NCI-H510A (cell line): Measurements from ENCODE around the gene TBC1D22A.

Source experiments
- DNase-seq: peaks from one replicate; lab custom pipeline; 2025; lab: John Stamatoyannopoulos, UW

TBC1D22A gene

DNA sequence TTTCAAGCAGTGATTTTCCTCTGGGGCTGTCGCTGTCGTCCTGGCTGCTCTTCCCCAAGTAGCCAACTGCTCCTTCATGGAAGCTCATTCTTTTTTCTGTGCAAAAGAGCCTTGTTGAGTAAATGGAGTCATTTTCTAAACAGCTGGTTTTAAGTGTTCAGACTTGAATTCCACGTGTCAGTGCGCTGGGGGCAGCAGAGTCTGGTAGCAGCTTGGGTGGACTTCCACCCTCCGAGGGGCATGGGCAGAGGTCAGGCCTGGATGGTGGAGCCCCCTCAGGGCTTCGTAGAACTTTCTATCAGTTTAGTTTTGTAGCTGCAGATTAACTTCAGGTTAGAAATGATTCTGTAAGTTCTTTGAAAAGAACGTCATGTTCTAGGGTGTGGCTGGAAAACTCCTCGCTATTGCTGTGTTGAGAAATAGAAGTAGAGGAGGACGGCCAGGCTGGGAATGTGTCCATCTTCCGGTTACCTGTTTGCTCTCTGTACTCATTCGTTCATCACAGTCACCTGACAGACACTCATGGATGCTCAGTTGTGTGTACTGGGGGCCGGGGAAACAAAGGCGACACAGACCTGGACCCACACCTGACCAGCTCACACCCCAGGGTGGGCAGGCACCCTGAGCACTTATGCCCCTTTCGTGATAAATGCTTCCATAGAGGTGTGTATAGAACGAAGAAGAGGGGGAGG lies 270.7 kb downstream of the TBC1D22A start:
- DNase-seq, result no peak

DNA sequence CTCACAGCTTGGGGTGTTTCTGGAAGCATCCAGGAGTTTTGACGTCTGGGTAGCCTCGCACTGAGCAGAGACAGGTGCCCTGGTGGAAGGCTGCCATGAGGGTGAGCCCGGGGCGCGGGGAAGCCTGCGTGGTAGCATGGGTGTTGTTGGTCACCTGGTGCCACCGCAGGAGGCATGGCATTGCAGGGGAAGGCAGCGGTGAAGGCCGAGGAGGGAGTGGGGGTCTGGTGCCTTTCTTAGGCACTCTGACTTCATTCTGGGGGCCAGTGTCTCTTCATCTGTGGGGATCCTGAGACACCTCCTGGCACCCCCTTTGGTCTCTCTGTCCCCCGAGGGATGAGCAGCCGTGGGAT lies 271.2 kb downstream of the TBC1D22A start:
- DNase-seq, result no peak

DNA sequence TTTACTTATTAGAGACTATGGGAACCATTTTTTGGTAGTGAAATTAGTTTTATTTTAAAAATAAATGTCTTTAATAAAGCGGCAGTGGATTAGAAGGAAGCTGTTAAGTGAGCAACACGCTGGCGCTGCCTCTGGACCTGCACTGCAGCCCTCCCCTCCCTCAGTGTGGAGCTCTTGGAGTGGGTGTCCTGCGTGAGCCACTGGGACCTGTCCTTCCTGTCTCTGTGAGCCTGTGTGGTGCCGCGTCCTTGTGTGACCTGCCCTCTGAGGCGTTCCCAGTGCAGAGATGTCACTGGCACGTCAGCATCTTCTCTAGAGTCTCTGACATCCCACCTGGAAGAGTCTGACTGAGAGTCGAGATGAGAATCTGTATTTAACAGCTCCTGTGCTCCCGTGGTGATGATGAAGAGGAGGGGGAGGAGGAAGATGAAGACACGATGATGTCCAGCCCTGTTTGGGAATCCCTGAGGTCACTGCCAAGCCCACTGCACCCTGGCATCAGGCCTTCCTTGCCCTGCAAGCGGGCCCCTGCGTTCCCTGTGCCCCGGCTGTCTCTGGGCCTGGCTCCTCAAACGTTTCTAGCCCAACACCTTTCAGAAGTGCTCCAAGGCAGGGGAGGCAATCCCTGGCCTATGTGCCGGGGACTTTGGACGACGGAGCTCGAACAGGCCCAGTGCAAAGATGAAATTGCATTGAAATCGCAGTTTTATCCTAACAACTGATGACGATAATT lies 271.8 kb downstream of the TBC1D22A start:
- DNase-seq, result no peak

DNA sequence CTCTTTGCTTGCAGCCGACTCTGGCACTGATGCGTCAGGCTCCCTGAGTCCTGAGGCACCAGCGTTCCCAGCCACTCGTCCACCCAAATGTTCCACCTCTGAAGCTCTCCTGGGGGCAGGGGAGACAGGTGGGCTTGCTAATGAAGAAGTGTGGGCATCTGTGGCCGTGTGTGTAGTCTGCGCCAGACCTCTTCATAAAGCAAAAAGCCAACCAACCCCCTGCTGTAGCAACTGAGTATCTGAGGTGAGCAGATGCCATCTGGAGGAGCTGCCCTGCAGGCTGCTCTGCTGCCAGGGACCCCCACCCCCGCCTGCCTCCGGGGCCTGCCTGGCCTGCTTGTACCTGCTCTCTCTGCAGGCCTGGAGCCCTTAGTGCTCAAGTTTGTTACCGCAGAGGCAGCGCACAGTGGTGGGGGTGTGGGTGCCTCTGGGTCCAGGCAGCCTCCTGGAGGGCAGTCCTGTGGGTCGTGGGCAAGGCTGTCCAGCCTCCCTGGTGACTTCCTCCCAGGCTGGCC lies 272.5 kb downstream of the TBC1D22A start:
- DNase-seq, result no peak

DNA sequence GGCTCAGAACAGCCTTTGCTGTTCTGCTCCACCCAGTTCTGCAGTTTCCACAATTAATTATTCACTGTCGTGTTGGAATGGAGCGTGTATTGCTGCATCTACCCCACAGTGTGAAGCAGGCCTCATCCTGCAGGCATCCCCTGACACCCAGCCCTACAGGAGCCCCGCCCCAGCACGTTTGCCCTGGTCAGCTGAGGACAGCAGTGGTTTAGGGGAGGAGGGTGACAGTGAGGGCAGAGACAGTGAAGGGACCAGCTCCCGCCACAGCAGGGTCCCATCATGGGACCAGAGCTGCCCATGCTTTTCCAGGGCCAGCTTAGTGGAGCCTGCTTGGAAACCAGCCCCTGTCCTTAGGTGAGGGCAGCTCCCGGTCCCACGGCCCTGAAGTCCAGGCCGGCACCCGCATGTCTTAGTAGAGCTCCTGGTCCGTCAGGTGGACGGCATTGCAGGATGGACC lies 273.0 kb downstream of the TBC1D22A start:
- no peak for DNase-seq

DNA sequence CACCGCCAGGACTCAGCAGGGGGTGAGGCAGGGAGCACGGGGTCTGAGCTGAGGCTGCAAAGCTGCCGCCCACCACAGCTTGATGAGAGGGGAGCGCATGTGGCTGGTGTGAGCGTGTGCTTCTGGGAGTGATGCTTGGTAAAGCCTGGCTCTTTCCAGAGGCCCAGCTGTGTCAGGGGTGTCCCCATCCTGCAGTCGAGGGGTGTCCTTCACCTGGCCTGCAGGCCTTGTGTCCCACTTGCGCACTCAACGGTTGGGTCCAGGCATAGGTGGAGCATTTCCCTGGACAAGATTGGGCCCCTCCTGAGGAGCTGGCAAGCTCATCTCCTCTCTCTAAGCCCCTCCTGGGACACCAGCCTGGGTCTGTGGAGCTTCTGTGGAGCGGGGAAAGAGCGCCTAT lies 273.9 kb downstream of the TBC1D22A start:
- no peak for DNase-seq

DNA sequence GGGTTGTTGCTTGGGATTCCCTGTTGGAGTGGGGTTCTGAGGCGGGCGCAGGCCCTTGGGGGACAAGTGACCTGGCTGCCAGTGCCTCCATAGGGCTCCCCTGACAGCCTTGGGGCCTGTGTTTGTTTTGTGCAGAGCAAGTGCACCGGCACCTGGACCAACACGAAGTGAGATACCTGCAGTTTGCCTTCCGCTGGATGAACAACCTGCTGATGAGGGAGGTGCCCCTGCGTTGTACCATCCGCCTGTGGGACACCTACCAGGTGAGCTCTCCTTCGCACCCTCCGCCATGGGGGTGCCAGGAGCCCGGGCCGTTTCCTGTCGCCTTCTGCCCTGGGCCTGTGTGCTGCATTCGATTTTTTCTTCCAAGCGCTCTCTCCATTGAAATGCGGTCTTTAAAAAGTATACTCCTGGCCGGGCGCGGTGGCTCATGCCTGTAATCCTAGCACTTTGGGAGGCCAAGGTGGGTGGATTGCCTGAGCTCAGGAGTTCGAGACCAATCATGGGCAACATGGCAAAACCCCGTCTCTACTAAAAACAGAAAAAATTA lies 274.6 kb downstream of the TBC1D22A start:
- no peak for DNase-seq

DNA sequence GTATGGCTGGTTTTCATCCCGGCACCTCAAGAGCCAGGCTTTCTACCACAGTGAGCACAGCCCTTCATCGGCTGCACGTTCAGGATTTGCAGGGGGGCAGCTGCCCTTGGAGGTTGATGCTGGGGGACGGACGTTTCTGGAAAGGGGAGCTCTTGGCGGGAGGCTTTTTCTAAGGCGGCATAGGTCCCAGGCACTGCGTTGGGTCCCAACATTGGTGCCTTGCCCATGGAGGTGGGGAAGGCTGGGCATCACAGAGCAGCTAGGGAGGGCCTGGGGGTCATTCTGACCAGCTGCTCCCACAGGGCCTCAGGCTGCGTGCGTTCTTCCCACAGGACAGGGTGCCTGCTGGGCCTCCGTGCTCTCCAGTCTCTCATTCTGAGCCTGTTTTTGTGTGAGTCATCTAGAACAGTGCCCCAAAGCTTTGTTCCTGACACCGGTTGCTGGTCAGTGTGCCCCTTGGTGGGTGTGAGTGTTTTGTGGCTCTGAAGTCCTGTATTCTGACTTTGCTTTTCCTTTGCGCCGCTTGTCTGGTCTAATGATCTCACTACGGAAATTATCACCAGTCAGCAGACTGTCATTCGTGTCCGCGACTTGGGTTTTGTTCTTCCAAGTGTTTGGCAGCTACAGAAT lies 275.9 kb downstream of the TBC1D22A start:
- DNase-seq, result no peak

DNA sequence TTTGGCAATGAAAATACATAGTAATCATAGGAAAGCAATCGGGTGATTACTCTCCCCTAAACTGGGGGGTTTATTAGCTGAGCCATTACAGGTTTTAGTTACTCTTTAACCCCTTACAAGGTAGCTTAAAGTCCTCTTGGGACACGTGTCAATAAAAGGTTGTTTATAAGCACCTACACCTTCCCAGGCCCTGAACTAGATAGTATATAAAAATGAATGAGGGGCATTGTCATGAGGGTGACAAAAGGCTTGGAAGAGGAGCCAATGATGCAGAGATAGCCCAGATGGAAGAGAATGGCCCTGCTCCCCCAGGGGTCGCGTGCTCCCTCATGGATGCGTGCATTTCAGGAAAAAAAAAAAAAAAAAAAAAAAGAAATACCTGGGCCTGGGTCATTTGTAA lies 276.9 kb downstream of the TBC1D22A start:
- no peak for DNase-seq

DNA sequence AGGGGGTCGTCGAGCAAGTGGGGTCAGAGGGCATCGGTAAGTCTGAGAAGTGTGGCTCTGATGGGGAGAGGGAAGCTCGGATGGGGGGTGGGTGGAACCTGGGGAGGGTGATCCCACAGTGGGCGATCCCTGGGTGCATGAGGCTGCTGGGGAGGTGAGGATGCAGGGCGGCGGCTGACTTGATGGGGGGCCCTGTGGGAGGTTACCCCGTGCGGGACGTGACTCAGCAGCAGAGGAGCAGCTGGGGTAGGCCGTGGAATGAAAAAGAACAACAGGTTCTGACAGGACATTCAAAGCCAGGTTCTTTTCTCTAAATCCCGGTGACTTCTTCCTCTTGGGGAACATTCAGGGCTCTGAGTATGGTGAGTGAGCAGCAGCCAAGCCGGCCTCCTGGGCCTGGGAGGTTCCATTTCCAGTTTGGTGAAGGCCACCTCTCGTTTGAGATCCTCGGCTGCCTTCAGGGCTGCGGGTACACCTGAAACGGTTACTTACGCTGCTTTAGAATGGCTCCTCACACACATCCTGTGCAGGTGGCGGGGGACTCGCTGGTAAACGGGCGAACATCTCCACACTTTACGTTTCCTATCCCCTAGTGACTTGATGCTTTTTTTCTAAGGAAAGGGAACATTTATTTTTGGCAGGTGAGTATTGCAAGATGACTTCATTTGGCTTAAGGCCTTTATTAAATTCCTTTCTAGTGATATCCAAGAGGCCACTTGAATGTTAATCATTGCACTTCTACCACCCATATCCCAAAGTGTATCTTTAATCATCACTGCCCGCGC lies 278.2 kb downstream of the TBC1D22A start:
- no peak for DNase-seq

DNA sequence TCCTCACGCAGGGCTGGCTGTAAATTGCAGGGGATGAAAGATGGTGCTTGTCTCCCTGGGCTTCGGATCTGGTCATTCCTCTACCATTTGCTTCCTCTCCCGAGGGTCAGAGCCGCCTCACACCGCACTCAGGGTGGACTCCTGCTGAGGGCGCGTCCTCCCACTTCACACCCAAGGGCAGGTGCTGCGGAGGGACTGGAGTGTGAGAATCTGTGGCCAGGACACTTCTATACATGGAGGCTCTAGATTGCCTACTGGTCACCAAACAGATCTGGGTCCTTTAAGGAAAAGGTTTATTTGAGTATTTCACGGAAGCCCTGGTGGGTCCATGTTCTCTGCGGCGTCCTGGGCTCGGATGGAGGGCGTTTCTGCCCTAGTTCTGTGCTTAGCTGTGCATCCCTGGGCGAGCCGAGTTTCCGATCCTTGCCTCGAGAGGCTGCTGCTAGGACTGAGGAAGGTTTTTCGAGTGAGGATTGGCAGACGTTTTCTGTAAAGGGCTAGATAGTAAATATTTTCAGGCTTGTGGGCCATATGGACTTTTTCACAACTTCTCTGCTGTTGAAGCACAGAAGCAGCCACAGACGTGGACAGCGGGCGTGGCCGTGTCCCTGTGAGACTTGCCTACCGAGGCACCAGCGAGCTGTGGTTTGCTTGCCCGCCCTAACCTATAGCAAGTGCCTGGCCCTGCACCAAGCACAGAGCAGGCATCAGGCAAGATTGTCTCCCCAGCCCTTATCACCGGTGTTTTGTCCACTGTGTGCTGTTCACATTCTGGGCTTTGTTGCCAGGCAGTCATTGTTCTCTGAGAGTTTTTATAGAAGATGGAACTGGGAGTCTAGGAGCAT lies 279.0 kb downstream of the TBC1D22A start:
- DNase-seq, result no peak

DNA sequence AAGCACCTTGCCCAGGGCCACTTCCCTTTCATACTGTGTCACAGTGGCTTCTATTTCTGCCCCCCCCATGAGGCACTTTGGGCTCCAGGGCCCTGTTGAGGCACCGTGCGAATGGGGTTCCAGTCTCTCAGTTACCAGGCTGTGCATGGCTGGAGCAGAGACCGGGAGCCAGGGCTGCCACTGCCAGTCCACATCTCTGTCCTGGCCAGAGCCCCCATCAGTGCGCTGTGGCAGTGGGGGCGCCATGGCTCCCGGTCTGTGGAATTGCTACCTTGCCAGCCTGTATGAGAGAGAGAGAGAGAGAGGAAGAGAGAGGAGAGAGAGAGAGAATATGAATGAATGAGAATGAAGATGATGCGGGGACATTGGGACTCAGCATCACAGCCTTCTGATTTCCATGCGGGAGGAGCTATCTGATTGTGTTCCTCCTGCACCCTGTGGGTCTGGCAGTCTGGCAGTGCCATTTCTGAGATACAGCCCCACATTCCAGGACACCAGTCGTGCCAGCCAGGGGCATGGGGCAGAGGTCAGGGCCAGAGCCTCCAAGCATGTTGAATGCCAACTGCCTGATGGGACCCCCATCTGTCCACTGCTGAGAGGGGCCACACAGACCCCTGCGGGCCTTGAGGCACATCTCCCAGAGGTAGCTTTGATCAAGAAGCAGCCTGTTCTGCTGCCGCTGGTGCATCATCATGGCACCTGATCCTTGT lies 279.8 kb downstream of the TBC1D22A start:
- DNase-seq, result no peak

DNA sequence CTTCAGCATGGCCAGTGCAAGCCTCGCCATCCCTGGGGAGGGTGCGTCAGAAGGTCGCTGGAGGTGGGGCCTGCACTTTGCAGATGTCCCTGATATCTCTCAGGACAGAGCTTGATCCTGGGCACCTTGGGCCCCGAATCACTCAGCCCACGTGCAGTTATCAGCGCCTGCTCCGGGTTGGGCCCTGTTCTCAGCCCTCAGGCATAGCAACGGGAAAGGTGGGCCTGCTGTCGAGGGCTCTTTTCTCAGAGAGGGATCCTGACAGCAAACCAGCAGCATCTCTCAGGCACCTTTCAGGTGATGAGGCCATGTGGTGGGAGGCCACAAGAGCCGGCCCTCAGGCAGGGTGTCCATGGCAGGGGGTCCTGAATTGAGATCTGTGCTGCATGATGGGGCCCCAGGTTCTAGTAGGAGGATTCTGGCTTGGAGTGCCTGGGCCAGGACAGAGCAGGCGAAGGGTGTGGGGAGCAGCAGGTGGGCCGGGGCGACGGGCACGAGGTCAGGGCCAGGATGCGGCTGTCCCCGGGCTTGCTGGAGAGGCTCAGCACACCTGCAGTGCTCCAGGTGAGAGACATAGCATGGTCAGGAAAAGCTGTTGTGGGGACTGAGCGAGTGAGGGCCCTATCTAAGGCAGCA lies 280.5 kb downstream of the TBC1D22A start:
- no peak for DNase-seq

DNA sequence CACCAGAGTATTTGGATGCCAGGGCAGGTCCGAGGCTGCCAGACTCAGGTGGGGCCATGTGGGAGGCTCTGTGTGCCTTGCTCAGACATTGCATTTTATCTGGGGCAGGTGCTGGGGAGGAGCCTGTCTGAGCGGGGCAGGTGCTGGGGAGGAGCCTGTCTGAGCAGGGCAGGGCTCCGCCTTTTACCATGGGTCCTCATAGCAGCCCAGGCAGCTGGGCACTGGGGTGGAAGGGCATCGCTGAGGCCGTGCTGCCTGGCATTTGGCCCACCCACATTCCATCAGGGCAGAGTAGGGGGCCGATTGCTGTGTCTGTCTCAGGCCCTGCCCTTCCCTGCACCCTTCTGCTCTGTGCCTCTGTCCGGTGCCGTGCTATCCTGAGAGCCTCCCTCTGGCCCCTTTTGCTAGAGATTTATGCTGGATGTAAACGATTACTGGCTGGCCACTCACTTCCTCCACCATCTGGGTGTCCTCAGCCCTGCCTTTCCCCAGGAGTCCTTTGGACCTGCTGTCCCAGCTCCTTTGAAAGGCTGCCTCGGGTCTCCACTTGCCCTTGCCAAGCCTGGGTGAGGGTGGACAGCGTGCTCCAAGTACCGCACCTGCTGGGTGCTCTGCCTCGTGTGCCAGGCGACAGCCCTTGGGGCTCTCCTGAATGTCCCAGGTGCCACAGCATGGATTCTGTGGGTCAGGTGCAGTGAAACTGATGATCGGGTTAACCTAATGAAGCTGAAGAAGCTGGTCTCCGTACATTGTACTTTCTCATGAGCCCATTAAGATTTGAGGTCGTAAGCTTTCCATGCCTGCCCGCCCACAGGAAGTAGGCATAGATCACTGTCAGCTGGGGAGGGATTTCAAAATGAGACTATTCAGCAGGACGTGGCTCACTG lies 281.6 kb downstream of the TBC1D22A start:
- no peak for DNase-seq

DNA sequence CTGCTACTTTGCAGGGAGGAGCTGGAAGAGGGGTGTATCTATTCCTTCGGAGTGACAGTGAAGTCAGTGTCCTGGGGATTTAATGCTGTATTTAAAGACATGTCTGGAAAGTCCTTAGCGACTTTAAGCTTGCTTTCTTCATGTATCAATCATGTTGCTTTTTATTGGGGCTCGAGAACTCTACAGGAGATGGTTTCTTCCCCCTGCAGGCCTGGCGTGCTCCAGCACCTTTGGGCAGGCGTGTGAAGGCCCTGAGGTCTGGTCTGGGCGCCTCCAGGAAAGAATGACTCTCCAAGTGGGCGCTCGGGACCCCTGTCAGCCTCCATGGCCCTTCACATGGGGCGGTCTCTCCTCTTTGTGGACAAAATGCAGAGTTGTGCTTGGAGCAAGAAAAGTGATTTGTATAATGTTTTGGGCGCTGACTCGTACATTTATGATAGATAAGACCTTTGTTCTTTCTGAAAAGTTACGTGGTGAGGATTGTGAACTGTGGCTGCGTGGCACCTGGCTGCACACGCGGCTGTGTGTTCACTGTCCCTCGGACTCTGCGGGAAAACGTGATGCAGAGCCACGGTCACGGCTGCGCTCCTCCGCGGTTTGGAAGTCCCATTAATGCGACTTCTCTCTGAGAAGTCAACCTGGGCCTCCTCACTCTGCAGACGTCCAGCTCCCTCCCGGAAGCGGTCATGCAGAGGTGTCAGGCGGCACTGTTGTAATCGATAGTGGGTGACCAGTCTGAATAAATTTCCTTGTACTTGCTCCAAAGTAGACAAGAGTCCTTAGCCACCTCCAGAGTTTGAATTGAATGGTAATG lies 282.5 kb downstream of the TBC1D22A start:
- DNase-seq, result no peak

DNA sequence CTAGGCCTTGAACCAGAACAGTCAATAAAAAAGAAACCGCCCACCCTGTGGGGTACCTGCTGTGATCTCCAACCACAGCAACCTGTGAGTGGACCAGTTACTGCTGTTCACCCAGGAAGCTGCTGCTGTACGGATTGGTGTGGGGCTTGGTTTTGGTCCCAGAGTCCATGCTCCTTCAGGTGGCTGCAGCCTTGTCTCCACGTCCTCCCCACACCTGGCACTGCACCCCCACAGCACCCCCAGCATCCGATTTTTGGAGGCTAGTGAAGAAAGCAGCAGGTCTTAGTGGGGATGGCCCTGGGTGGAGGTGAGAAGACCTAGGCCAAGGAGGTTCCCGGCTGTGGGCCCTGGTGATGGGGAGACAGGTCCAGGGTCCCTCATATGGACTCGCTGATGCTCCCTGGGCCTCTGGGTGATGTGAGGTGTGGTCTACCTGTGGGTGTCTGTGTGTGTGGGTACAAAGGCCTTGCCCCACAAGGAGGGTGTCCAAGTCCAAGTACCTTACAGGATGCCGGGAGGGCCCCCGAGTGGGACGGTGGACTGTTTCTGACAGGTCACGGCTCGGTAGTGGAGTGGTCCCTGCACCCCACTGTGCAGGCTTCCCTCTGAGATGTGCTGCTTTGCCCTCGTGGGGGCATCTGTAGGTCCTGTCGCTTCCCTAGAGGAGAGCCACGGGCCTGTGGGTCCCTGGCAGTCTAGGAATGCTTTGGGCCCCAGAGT lies 283.4 kb downstream of the TBC1D22A start:
- no peak for DNase-seq

DNA sequence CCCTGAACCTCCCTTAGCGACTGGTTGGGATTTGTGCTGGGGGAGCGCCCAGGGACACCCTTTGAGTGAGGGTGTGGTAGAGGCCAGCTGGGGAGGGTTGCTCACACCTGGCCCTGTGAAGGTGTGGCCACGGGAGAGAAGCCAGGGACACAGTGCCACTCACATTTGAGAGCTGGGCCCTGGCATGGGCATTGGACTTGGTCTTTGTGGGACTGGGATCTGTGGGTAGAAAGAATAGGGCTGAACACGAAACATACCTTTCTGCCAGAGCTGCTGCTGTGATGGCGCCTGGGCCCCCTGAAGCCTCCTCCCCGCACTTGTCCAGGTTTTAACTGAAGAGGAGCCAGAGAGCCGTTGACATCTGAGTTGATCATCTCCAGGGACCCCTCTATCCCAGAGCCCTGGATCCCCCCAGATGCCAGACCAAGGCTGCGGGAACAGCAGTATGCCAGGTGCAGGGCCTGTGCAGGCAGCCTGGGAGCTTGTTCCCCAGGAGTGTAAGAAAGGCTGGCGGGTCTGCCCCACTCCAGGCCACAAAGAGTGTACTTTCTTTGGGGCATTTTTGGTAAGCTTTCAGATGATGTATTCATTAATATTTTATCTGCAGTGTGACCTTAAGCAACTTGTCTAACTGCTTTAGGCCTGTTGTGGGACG lies 284.1 kb downstream of the TBC1D22A start:
- no peak for DNase-seq
